DMS79 (cell line): ENCODE measurements around the gene PIM3.
"Not testable (repeated sequence)": the region's sequence is repeated elsewhere in the genome, so short reads cannot be mapped to it uniquely, and the experiment has no call there.

ENCODE experiments used
- DNase-seq: peaks from one replicate; lab custom pipeline; 2025; lab: John Stamatoyannopoulos, UW

Gene PIM3

DNA sequence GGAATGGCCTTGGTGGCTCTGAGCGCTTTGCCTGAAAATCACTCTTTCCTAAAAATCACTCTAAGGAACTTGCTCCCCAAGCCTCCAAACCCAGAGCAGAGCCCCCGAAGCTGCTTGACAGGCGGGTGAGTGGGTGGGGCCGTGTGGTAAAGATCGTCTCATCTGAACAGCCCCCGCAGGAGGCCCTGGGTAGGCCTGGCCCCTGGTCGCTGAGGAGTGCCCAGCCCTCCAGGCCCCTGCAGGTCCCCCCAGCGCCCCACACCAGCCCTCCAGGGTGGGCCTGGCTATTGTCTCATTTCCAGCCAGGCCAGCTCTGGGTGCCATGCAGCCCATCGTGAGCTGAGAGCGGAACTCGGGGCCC, 17.2 kb upstream of the PIM3 start:
- DNase-seq, result no peak

DNA sequence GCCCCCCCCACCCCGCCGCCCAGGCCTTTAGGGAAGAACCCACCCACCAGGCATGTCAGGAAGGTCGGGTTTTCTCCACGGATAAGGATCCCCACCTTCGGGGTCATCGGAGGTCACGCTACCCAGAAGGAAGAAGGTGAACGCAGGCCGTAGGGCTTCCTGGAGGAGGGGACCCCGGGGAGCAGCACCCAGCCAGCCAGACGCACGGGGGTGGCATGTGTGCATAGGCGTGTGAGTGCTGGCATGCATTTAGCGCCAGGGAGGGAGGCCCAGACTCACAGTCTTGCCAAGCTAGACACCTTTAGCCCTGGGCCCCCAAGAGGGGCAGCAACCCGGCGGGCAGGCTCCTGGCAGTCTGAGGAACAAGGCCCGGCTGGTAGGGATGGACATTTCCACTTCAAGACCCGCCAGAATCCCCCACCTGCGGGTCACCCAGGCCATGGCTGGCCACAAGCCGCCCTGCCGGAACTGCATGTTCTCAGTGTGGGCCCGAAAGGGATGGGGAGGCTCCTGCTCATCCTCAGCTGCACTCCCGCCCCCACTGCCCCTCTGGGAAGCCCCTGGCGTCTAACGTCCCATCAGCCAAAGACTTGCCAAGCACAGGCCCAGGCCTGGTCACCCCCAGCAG, 16.7 kb upstream of the PIM3 start:
- no peak for DNase-seq

DNA sequence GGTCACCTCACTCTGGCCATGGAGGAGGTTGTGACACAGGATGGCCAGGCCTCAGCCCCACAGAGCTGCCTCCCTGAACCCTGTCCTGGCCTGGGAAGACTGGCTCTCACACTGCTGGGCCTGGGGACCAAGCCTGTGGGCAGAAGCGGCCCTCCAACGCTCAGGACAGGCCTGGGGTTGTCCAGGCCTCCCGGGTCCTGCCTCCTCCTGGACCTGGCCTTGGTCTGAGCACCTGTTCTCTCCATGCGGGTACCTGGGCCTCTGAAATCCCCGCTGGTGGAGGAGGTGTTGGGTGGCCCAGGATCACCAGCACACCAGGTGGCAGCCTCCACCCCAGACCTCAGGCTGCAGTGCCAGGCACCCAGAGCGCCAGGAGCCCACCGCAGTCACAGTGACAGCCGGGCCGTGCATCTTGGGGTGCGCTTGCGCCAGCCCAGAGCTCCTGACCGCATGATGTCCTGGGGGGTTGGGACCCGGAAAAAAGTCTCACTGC, 16.1 kb upstream of the PIM3 start:
- DNase-seq, result no peak

DNA sequence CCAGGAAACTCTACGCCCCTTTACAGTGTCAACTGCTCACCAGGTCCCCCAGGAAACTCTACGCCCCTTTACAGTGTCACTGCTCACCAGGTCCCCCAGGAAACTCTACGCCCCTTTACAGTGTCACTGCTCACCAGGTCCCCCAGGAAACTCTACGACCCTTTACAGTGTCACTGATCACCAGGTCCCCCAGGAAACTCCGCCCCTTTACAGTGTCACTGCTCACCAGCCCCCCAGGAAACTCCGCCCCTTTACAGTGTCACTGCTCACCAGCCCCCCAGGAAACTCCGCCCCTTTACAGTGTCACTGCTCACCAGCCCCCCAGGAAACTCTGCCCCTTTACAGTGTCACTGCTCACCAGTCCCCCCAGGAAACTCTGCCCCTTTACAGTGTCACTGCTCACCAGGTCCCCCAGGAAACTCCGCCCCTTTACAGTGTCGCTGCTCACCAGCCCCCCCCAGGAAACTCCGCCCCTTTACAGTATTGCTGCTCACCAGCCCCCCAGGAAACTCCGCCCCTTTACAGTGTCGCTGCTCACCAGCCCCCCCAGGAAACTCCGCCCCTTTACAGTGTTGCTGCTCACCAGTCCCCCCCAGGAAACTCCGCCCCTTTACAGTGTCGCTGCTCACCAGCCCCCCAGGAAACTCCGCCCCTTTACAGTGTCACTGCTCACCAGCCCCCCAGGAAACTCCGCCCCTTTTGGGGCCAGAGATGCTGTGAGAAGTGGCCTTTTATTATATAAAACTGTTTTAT, 15.4 kb upstream of the PIM3 start:
- not testable (repeated sequence) for DNase-seq

DNA sequence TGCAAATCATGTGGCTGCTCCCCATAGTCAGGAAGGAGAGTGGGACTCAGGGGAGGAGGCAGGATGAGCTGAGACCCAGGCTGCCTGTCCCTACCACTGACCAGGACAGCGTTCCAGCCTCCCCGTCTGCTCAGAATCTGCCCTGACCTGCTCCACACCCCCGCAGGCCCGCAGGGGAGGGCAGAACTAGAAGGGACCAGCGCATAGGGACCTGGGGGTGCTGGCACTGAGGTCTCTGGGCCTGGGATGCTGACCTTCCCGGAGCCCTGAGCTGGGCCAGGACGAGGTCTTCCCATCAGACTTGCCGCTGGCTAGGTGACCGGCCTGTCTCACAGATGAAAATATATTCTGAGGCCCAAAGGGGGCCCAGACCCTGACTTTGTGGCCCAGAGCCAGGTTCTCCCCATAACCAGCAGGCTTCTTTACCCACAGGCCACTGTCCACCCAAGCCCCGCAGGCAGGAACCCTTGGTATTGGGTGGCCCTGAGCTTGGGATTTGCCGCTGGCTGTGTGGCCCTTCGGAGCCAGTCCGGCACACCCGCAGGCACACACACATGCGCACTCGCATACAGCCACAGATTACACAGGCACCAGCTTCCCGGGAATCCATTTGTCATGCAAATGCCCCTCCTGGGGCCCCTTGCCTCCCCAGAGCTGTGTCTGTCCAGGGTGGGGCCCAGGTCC, 13.8 kb upstream of the PIM3 start:
- no peak for DNase-seq

DNA sequence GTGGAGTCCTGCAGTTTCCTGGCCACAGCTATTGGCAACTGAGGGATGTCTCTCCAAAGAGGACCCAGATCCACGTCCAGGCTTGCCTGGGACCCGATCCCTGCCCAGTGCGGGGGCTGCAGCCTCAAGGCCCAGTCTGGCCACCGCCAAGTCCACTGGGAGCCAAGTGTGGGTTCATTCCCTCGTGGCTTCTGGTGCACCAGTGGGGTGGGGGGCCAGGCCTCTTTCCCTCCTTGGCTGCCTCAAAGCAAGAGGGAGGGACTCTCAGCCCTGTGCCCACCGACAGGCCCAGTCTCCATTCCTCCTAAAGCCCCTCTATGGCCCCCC, 13.3 kb upstream of the PIM3 start:
- no peak for DNase-seq

DNA sequence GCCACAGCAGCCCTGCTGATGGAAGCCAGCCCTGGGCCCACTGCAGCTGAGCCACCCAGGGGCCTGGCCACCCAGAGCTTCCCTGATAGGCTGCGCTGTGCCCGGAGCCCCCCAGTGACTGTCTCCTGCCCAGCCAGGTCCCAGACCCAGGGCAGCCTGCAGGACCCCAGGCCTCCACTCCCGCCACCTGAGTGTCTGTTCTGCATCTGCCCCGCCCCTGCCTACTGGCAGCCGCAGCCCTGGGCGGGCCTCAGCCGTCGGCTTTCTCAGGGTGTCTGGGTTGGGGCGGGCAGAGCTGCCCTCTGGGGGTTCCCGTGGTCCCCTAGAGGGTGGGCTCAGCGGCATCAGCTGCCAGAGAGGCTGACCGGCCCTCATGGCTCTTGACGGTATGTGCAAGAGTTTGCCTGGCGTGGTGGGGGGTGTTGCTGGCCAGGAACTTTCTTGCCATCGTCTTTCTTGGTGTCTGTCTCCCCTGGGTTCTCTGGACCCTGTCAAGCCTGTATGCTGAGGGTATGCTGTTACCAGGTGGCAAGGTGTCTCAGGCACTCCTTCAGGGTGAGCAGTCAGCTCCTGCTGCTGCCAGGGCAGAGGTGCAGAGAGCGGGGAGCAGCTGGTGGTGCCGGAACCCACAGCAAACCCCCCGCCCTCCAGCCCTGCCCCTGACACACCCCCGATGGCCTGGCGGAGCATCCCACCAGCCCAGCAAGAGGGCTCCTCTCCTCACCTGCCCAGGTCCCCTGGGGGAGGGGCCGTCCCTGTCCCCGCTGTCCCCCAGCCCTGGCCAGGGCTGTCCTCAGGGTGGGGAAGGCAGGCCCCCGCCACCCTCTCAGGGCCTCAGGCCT, 12.2 kb upstream of the PIM3 start:
- no peak for DNase-seq

DNA sequence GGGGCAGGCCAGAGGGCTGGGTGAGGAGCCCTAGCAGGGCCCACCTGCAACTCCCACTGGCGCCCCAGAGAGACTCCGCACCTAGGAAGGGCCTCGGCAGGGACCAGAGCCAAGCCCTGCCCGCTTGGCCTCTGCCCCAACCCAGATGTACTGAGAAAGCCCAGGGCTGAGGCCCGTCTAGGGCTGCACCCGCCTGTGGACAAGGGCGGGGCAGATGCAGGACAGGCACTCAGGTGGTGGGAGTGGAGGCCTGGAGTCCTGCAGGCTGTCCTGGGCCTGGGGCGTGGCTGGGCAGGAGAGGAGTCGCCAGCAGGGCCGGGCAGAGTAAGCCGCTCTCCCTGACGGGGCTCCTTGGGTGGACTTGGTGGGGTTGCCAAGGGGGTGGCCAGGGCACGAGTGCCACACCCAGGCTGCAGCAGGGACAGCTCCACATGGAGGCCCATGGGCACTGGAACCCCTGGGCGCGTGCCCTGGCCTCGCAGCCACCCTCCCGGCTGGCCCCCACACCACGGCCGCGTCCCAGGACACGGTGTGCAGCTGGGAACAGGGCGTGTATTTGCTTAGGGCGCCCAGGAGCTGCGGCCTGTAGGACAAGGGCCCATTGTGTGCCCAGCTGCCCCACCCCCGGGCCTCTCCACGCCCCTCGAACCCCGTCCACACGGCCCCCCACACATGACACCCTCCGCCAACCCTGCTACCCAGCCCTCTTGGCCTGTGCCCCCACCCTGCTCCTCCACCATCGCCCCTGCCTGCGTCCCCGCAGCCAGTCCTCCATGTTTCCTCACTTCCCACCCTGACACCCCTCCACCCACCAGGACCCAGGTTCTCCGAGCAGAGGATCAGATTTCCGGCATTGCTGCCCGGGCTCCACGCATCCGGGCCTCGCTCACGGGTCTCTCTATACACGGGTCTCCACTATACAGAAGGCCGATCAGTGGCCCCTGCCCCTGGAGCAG, 11.3 kb upstream of the PIM3 start:
- no peak for DNase-seq

DNA sequence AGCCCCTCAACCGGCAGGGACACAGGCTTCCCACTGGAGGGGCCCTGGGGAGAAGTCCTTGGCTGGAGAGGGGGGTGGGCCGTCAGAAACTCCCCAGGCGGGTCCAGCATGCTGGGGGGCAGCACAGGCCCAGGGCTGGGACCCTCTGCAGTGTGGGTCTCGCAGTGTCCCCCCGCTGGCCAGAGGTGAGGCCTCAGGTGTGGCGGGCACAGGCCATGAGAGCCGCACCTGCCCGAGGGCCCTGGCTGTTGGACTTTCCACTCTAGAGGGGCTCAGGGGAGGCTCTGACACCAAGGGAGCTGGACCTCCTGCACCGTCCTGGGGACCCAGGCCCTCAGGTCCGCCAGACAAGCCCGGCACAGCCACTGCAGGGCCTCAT, 10.7 kb upstream of the PIM3 start:
- no peak for DNase-seq

DNA sequence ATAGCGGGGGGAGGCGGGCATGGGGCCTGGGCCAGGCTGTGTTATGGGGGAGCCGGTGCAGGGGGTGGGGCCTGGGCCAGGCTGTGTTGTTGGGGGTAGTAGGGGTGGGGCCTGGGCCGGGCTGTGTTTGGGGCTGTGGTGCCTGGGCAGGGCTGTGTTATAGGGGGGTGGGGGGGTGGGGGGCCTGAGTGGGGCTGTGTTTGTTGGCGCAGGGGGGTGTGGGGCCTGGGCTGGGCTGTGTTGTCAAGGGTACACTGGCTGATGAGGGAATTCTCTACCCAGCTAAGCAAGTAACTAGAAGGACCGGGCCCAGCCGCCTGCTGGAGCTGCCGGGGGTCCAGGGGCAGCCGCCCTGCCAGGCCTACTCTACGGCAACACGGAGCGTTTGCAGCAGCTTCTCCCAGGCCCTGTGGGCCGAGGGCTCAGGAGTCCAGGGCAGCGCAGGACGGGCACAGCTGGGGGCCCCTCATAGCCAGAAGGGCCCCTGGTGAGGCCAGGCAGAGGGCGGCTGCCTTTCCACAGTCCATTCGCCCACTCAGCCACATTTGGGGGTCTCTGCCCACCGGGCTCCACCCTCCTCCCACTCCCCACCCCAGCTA, 10.1 kb upstream of the PIM3 start:
- no peak for DNase-seq

DNA sequence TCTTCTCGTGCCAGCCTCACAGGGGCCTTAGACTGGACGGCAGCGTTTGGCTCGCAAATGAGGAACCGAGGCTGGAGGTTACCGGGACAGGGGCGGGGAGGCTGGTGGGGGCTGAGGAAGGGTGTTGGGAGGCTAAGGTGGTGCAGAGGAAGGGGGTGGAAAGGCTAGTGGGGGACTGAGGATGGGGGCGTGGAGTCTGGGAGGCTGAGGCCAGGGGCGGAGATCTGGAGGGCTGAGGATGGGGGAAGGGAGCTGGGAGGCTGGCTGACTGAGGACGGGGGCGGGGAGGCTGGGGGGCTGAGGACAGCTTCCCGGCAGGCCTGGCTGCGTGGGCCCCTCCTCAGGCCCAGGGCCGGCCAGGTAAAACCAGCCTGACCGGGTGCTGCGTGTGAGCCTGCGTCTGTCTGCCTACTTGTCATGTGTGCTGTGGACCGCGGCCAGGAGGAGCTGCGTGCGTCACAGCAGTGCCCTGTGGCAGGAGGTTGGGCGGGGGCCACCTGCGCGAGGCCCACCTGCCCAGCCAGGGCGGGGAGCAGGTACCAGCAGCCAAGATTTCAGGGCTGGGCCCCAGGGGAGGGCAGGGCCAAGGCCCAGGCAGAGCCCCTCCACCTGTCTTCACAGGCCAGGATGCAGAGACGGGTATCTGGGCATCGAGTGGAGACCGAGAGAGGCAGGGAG, 9.4 kb upstream of the PIM3 start:
- peak; percentile 70 for DNase-seq

DNA sequence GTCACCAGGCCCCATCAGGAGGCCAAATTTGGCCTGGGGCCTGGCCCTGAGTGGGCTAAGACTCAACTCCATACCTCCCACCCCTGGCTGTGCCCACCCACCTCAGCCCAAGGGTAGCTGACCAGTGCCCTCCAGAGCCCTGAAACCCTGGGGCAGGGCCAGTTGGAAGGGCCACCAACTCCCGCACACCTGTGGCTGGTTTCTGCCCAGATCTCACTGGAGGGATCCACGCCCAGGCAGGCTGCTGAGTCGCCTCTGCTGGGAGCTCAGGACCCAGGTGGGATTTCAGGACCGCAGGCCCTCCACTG, 8.9 kb upstream of the PIM3 start:
- no peak for DNase-seq

DNA sequence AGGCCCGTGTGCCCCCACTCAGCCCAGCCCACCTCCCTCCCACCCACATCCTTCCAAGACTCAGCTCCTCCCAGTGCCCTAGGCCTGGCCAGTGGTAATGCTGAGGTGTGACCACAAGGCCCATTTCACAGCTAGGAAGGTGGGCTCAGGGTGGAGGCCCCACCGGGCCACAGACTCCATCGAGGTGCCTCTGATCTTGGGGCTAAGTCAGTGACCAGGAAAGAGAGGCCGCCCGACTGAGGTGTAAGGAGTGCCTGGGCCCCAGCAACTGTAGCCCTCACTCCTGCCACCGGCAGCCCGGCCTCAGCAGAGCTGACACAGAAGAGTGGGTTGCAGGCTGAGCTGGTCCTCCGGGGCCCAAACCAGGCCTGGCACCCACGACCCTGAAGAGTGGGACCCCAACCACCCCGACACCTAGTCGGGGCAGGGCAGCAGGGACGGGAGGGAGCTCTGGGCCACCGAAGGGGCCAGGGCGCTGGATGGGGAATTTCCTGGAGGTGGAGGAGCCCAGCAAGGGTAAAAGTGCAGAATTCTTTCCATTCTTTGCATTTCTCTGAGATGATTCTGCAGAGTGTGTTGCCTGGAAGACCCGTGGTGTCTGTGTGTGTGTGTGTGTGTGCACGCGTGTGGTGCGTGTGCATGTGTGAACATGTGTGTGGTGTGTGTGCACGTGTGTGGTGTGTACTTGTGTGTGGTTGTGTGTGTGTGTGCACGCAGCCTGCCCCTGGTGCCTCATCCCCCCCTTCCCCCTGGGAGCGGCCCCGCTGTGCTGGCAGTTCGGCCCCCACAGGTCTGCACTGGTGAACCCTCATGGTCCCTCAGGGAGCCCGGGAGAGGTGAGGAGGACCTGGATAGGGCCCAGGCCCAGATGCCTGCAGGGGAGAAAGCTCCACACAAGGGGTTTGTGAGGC, 8.3 kb upstream of the PIM3 start:
- no peak for DNase-seq

DNA sequence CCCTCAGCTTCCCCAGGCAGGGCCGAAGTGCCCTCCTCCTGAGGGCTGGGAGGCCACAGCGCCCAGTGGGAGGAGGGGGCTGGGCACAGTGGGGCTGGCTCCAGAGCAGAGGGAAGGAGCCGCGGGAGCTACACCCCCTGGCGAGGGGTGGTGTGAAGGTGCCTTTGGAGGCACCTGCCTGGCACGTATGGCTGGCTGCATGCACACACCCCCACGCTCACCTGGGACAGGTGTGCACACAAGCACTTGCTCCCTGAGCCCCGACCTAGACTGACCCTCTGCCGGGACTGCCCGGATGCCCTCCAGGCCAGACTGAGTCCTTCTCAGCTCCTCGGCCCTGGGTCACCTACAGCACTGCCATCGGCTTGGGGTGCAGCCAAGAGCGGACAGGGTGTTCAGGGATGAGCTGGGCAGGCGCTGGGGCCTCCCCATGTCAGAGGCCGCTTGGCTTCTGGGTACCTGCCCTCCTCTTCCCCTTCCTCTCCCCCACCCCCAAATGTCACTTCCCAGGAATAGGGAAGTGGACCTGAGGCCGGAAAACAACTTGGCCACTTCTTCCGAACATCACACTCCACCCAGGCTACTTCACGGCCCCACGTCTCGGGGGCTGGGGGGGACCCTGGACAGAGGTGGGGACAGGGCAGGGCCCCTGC, 7.4 kb upstream of the PIM3 start:
- DNase-seq, result no peak

DNA sequence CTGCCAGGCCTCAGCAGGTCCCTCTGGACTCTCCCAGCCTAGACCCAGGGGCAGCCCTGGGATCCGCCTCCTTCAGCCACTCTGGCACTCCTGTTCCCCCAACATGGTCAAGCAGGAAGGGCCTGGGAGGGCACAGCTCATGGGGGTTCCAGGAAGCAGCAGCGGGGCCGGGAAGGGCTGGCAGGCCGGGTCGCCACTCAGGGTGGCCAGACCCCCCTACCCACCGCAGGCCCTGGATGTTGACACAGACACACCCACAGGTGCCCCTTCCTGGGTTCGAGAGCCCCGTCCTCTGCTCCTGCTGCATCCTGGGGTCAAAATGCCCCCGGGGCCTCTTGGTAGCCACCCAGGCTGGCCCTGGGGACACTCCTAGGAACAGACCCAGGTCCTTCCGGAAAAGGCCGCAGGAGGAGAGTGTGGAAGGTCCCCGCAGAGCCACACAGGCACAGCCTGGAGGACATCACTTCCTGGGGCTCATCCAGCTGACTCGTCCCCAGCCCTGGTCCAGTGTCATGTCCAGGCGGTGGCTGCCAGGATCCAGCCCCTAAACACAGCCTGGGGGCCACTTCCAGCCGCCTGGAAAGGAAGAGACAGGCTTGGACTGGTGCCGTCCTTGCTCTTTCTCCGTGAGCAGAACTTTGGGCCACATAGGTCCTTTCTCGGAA, 6.8 kb upstream of the PIM3 start:
- no peak for DNase-seq

DNA sequence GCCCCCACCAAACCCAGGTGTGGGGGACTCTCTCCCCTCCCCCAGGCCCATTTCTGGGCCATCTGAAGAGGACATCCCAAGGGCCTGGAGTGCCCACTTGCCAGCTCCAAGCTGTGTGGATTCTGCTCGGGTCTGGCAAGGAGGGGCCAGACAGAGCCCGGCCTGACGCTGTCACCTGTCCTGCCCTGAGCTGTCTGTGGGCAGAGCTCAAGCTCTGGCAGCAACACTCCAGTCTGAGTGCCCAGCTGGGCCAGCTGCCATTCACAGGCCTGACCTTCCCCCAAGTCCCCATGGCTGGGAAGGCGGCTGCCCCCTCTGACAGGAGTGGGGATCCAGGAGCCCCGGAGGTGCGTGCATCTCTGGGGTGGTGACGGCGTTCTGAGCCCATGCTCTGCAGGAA, 6.2 kb upstream of the PIM3 start:
- no peak for DNase-seq

DNA sequence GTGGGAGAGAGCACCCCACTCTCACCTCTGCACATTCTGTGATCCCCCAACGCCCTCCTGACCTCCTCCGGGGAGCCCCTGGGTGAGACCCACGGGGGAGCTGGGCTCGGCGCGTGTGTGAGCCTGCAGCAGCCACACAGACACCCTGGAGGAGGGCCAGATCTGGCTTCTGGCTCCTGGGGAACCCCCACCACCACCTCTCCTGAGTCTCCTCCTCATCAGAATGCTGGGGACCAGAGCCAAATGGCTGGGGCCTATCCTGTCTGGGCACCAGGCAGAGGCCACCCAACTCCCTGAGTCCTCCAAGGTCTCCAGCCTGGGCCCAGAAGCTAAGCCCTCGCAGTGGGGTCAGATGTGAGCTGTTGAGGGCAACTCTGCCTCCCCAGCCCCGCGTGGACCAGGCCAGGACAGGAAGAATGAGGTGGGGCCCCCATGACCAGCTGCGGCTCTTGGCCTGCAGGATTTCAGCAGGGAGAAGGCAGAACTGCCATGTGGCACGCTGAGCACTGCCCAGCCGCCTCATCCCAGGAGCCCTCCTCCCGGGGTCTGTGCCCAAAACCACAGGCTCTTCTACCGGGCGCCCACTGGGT, 5.5 kb upstream of the PIM3 start:
- no peak for DNase-seq
